HG03432 (cell line): Measurements from ENCODE around the gene ATP5MK.
"Not testable (repeated sequence)": the region's sequence is repeated elsewhere in the genome, so short reads cannot be mapped to it uniquely, and the experiment has no call there.

Experiments used
- ATAC-seq: cut with Tn5 transposase; IDR thresholded peaks from one replicate; pipeline ENCODE4 v1.9.1; 2021; ENCODE audit warnings: mild to moderate bottlenecking, moderate library complexity; ENCODE audit not compliant: unreplicated experiment

The ATP5MK gene

GRCh38 chr10:103397191-103397825 lies 1.0 kb upstream of the ATP5MK start:
- ATAC-seq, result no peak

- ATAC-seq, result no peak
Measured at GRCh38 chr10:103396789-103397087, 463 bp upstream of the ATP5MK start.

DNA sequence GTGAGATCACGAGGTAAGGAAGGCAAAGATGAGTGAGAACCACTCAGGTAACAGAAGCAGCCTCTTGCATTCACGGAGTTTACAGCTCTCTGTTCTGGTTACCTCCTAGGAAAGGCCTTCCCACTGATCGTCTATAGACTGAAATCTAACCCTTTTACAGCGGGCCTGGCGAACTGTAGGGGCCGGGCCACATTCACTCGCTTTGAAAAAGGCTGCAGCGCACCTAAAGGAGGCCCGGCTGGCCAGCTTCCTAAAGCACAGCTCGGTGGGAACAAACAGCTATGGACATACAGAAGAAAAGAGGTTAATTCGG lies 565 bp downstream of the ATP5MK start:
- ATAC-seq, result no peak

DNA sequence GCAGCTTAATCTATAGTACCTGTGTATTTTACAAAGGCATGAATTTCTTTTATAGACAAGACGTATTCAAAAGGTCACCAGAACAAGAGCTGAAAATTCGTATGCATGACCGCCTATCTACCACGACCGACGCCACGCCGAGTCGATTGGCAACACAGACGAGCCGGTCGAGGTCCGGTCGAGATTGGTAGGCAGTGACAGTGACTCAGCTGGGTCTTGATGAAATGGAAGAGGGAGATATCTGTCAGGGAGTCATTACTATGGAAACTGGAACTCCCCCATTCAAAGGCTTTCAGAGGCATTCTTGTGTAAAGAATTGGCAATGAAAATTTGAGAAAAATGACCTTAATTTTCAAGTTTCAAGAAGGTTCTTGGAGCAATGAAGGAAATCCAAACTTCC lies 2.1 kb downstream of the ATP5MK start:
- ATAC-seq, result no peak

DNA sequence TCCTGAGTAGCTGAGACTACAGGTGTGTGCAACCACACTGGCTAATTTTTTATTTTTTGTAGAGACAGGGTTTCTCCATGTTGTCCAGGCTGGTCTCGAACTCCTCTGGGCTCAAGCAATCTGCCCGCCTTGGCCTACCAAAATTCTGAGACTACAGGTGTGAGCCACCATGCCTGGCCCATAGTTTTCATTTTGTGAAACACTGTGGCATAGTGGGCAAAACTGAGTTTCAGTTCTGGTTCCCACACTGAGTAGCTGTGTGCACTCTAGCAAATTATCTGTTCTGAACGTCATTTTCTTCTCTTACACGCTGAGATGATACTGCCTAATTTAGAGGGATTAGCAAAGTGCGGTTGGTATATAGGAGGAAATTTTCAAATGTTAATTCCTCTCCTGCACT lies 13.5 kb downstream of the ATP5MK start:
- no peak for ATAC-seq

DNA sequence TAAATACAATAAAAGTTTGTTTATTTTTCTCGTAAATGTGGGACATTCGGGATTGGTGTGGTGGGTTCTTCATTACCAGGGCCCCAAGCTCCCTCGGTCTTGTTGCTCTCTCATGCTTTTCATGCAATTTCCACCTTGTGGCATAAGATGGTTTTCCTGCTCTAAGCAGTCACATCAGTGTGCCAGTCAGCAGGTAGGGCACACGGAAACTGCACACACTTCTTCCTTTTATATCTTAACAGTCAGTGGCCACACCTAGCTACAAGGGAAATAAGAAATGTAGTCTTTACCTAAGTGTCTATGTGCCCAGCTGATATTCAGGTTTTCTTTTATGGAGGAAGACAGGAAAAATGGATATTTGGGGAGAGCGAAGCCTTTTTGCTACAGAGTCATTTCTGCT lies 22.0 kb downstream of the ATP5MK start:
- ATAC-seq, result no peak

- no peak for ATAC-seq
Measured at GRCh38 chr10:103373544-103373943, 22.7 kb downstream of the ATP5MK start.

GRCh38 chr10:103367782-103368518 lies 28.3 kb downstream of the ATP5MK start, which contains the start of gene TAF5:
TAF5 (plus strand) TSS chr10:103367976; CDS start chr10:103367990, 14 bp downstream.
- peak; percentile 62 for ATAC-seq

DNA sequence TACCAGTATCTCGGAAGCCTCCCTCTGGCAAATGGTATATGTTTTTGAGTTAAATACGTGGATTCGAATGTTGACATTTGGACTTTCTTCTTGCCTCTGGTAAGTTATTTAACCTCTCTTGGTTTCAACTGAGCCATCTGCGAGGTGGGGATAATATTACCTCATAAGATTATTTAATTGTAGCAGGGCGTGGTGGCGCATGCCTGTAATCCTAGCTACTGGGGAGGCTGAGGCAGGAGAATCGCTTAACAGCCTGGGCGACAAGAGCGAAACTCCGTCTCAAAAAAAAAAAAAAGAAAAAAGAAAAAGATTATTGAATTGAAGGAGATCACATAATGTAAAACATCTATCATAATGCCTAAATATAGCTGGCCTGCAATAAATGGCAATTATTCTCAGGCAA lies 28.9 kb downstream of the ATP5MK start:
- ATAC-seq, result no peak

- ATAC-seq, result not testable (repeated sequence)
Measured at GRCh38 chr10:103360791-103361190, 35.5 kb downstream of the ATP5MK start.

DNA sequence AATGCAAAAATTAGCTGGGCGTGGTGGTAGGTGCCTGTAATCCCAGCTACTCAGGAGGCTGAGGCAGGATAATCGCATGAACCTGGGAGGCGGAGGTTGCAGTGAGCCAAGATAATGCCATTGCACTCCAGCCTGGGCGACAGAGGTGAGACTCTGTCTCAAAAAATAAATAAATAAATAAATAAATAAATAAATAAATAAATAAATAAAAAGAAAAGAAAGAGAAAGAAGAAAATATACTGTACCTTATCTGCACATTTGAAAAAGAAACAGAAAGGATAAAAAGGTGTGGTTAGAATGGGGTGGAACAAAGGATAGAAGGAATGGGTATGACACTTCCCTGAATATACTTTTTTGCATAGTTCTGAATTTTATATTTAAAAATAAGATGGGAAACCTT lies 36.8 kb downstream of the ATP5MK start:
- ATAC-seq, result not testable (repeated sequence)

DNA sequence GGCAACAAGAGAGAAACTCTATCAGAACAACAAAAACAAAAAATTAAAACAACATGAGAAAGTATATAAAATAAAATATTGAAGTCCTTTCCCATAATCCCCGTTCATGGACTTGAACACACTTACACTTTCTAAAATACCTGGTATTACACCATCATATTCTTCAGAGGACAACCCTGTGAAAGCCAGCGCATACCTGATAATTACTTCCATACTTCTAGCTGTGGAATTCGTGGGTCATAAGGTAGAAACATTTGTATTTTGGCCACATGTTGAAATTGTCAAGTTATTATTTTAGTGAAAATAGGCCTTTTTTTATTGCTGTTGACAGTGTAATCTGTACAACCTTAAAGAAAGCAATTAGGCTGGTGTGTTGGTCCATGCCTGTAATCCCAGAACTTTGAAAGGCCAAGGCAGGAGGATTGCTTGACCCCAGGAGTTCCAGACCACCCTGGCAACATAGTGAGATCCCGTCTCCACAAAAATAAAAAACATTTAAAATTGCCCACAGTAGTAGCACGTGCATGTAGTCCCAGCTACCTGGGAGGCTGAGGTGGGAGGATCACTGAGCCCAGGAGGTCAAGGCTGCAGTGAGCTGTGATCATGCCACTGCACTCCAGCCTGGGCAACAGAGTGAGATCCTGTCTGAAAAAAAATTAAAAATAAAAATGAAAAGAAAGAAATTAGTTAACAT lies 40.2 kb downstream of the ATP5MK start:
- ATAC-seq, result no peak

DNA sequence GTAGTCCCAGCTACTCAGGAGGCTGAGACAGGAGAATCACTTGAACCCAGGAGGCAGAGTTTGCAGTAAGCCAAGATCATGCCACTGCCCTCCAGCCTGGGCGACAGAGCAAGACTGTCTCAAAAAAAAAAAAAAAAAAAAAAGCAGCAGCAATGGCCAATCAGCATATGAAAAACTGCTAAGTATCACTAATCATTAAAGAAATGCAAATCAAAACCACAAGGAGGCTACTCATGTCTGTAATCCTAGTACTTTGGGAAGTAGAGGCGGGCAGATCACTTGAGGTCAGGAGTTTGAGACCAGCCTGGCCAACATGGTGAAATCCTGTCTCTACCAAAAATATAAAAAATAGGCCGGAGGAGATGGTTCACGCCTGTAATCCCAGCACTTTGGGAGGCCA lies 41.7 kb downstream of the ATP5MK start:
- ATAC-seq, result not testable (repeated sequence)

DNA sequence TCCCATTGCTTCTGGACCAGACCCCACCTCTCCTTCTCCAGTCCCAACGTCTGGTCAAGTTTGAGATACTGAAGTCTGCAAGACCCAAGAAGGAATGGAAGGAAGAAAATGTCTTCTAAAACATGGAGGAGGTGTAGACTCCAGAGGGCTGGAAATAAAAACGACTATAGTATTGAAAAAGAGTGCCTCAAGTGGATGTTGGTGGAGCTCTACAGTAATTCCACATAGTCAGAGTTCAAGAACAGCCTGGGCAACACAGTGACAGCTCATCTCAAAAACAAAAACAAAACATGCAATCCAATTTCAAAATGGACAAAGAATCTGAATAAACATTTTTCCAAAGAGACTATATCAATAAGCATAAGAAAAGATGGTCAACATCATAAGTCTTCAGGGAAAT lies 43.0 kb downstream of the ATP5MK start:
- no peak for ATAC-seq

DNA sequence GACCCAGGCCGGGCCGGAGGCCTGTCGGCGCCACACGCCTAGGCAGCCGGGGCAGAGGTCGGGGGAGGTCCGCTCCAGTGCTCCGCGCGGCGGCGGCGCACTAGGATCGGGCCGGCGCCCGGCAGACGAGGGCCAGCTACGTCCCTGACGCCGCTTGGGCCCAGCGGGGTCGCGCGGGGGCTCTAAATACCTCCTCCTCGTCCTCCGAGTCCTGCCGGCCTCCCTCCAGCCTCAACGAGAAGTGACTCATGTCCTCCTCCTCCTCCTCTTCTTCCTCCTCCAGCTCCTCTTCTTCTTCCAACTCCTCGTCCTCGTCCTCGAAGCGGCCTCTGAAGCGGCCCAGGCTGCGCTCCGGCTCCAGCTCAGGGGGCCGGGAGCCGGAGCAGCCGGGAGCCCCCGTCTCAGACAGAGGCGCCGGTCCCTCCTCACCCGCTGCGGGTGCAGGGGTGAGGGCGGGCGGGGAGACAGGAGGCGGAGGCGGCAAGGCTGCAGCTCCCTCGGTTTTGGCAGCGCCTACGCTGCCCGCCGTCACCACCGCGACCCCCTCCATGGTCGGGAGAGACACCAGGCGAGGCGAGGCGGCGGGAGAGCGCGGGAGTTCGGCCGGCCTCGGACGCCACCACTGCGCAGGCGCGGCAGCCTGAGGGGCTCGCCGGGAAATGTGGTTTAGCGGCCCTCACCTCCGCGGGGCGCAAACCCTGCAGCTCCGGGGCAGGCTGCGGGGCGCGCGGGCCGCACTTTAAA lies 45.6 kb downstream of the ATP5MK start, which contains the start of gene PCGF6:
PCGF6 (minus strand) TSS at position 624 of the 744 bp plus-strand sequence; CDS start at position 550, 74 bp downstream.
- ATAC-seq, result peak; percentile 94

DNA sequence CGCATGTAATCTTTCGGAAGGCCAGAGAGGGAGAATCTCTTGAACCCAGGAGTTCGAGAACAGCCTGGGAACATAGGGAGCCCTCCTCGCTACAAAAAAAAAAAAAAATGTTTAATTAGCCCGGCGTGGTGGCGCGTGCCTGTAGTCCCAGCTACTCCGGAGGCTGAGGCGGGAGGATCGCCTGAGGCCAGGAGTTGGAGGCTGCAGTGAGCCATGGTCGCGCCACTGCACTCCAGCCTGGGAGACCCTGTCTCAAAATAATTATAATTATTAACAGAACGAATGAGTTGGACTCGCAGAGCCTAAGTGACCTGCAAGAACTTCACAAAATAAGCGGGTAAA lies 46.1 kb downstream of the ATP5MK start:
- ATAC-seq, result no peak
